Fibroblast of pulmonary artery (primary cell): ENCODE measurements around the gene DDHD1.
"Not testable (repeated sequence)": the region's sequence is repeated elsewhere in the genome, so short reads cannot be mapped to it uniquely, and the experiment has no call there.

Source experiments
- DNase-seq: peaks from one replicate; pipeline ENCODE4 v3.0.0-alpha.2; 2010; ENCODE audit warnings: low read depth
- H3K4me3 ChIP-seq: replicated peaks from 2 replicates; pipeline ENCODE4 v1.5.1; 2011; ENCODE audit warnings: low read depth, mild to moderate bottlenecking, control low read depth, low read length, moderate library complexity
- TF ChIP-seq, protein P1 (sequence below): IDR thresholded peaks from 2 replicates; pipeline ENCODE4 v1.5.1; 2011; ENCODE audit warnings: mild to moderate bottlenecking, control low read depth, low read length, inconsistent platforms; ENCODE audit errors: missing control alignments

The DDHD1 gene

DNA sequence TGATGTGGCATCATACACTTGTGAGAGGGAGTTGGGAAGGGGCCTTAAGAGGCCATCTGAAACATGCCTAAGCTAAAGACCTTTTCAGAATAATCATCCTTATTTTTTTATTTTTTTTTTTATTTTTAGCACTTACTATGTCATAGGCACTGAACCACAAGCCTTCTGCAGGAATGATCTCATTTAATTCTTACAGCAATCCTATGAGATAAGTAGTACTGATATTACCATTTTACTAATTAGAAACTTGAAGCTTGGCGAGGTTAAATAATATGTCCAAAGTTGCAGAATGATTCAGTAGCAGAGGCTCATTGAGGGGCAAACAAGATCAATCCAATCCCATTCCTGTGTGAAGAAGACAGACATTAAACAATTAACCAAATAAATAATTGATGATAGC, 33.4 kb upstream of the DDHD1 start:
- TF ChIP-seq, protein P1, sequence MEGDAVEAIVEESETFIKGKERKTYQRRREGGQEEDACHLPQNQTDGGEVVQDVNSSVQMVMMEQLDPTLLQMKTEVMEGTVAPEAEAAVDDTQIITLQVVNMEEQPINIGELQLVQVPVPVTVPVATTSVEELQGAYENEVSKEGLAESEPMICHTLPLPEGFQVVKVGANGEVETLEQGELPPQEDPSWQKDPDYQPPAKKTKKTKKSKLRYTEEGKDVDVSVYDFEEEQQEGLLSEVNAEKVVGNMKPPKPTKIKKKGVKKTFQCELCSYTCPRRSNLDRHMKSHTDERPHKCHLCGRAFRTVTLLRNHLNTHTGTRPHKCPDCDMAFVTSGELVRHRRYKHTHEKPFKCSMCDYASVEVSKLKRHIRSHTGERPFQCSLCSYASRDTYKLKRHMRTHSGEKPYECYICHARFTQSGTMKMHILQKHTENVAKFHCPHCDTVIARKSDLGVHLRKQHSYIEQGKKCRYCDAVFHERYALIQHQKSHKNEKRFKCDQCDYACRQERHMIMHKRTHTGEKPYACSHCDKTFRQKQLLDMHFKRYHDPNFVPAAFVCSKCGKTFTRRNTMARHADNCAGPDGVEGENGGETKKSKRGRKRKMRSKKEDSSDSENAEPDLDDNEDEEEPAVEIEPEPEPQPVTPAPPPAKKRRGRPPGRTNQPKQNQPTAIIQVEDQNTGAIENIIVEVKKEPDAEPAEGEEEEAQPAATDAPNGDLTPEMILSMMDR: no peak
- no peak overlapping the region for H3K4me3 ChIP-seq
- DNase-seq: no peak

DNA sequence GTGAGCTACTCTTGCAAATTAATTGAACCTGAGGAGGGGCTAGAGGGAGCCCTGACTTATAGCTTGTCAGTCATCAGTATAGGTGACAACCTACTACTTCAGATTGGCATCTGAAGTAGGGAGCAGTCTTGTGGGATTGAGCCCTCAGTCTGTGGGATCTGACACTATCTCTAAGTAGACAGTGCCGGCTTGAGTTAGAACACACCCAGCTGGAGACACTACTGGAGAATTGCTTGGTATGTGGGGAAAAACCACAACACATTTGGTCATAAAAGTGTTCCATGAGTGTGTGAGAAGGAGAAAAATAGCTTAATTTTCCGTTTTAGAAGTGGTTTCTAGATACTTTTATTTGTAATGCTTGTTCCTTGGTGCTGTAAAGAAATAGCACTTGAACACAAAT, 30.5 kb upstream of the DDHD1 start:
- no peak overlapping the region for H3K4me3 ChIP-seq
- DNase-seq: no peak
- TF ChIP-seq, protein P1: no peak

DNA sequence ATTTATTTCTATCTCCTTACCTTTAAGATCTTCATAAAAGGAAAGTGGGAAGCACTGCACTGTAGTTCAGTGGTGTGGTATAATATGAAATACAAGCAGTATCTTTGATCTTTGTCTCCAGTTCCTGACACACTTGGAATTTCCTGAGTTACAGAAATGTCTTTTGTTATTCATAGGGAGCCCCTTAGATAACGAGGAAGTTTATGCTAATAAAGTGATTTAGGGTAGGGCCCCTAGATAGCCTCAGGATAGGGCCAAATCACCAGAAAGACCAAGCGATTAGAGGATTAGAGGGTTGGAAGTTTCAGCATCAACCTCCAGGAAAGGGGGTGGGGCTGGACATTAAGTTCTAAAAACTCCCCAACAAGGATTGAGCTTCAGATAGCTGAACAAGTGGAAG, 29.9 kb upstream of the DDHD1 start:
- TF ChIP-seq, protein P1: no peak
- H3K4me3 ChIP-seq: no peak overlapping the region
- DNase-seq: no peak

DNA sequence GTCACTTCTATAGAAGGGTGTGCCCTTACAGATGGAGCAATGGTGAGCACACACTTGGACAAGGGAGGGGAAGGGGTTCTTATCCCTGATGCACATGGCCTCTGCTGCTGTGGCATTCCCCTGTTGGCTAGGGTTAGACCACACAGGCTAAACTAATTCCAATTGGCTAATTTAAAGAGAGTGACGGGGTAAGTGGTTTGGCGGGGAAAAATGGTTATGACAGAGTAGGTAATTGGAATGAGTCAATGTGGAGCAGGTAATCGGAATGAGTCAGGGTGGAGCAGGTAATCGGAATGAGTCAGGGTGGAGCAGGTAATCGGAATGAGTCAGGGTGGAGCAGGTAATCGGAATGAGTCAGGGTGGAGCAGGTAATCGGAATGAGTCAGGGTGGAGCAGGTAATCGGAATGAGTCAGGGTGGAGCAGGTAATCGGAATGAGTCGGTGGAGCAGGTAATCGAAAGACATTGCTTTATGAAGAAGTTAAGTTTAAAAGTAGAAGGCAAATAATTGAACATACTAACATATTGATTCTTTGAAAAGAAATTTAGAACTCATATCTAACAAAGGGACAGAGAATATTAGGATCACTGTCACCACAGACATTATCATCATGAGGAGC, 28.4 kb upstream of the DDHD1 start:
- not testable (repeated sequence) for DNase-seq

DNA sequence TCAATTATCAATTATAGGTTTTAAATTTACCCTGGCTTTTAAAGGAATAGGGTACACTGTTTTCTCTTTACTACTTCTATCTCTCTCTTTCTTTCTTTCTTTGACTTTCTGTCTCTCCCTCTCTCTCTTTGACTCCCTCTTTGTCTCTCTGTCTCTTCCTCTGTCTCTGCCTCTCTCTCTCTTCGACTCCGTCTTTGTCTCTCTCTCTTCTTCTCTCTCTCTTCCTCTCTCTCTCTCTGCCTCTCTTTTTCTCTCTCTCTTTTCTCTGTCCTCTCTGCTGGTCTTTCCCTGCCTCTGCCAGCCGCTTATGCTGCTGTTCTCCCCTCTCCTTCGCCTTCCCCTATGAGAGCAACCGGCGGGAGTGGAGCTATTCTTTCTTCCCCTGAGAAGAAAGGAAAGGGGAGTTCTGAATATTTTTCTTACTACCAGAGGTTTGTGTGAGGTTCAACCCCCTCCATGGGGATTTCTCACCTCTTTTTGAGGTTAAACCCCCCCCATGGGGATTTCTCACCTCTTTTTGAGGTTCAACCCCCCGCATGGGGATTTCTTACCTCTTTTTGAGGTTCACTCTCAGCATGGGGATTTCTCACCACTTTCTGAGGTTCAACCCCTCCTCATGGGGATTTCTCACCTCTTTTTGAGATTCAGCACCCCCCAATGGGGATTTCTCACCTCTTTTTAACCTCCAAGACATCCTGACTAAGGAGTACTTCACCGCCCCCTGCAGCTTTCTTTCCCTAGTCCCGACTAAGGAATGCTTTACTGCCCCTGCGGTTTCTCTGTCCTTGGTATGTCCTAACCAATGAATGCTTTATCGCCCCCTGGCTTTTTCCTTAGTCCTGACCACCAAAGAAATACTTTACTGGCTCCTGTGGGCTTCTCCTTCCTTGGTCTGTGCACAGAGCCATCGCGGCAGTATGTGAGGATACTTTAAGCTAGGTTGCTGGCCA, 27.4 kb upstream of the DDHD1 start:
- TF ChIP-seq, protein P1: peak; percentile 33
- peak; percentile 34 for DNase-seq
- no peak overlapping the region for H3K4me3 ChIP-seq

More for the DNA sequence above, 28.4 kb upstream of the DDHD1 start:
- not testable (repeated sequence) for H3K4me3 ChIP-seq

DNA sequence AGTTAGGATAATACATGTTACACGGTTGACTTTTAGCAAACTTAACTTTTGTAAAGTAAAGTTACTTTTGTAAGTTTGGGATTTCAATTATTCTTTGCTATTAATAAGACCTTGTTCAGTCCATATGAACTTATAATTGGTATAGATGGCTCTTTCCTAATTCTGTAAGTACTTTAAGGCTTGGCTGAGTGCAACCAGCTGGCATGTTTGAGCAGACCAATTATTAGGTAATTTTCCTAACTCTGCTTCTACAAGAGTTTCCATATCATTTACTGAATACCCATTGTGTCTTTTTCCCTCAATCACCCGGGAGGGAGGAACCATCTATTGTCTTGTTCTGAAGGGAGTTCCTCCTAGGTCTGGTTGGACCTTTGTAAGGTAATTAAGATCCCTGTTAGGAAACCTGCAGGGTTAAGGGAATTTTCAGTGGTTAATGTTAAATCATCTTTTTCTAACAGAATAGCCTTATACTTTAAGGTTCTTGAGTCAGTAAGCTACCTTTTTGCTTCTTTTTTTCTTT, 26.4 kb upstream of the DDHD1 start:
- not testable (repeated sequence) for DNase-seq, H3K4me3 ChIP-seq

DNA sequence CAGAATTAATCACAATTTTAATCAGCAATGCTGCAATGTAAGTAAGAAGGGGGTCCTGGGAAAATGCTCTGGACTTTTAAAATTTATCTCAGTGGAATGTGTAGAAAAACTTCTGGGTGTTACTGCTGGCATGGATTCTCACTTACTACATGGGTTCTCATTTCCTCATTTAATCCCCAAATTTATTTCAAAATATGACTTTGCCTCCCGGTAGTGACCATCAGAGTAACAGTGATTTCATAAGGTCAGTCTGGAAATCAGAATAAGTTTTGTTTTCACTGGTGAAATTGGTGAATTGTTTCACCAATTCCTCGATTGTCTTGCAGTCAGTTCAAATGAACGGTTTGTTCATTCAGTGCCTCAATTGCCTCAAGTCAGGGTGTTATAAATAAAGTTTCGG, 22.3 kb upstream of the DDHD1 start:
- TF ChIP-seq, protein P1: no peak
- DNase-seq: no peak

DNA sequence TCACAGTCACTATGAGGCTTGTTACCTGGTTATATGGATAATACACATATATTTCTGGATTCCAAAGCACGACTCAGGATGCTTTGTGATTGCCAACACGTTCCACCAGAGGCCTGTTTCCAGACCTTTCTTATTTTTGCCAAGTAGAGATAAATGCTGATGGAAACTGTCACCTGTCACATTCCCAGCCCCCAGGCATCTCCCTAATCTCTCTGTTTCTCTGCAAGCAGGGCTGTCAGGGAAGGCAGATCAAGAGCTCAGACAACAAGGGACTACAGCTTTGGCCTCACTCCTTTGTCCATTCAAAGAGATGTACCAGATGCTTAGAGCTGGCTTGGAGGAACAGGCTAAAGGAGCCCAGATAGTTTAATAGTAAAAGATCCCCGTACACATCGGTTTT, 21.8 kb upstream of the DDHD1 start:
- H3K4me3 ChIP-seq: no peak overlapping the region
- TF ChIP-seq, protein P1: no peak
- no peak for DNase-seq

More for the DNA sequence above, 22.3 kb upstream of the DDHD1 start:
- no peak overlapping the region for H3K4me3 ChIP-seq
